ENCODE measurements around the gene CHKB.

CHKB gene

DNA sequence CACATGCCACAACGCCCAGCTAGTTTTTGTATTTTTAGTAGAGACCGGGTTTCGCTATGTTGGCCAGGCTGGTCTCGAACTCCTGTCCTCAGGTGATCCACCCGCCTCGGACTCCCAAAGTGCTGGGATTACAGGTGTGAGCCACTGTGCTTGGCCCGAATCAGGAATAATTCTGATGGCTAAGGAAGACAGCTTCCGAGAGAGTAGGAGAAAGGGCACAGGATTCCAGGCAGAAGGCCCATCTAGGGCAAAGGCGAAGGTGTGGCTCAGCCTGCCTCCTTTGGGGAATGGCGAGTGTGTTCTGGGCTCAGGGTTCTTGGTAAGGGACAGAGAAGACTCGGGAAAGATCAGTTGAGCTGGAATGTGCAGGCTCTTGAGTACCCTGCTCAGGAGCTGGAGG lies 18.4 kb downstream of the CHKB start:
- H3K9me3 ChIP-seq (ENCODE audit: control insufficient read depth in 2 of 2, low read length in 2 of 2), result no peaks in the 10 kb centered on the region
- peaks cover 16 to 24% of the 10 kb centered on the region in 2 donors for H3K4me1 ChIP-seq (ENCODE audit: control insufficient read depth in 2 of 2, insufficient read depth in 2 of 2, low read length in 2 of 2)
- H3K4me3 ChIP-seq (ENCODE audit: low read length in 2 of 2), result peak overlapping the region; percentile 20 to 93
- H3K27ac ChIP-seq (ENCODE audit: low read depth in 2 of 2, low read length in 2 of 2), result peak overlapping the region; percentile 89 to 95
- H3K27me3 ChIP-seq (ENCODE audit: control insufficient read depth in 2 of 2, insufficient read depth in 2 of 2, low read length in 2 of 2), result no peaks in the 10 kb centered on the region
- peaks cover 0 to 2% of the 10 kb centered on the region in 2 donors for H3K36me3 ChIP-seq (ENCODE audit: control insufficient read depth in 2 of 2, insufficient read depth in 2 of 2, low read length in 2 of 2)
- peak overlapping the region; percentile 7 to 47 for H3K9ac ChIP-seq (ENCODE audit: low read depth in 1 of 2, low read length in 2 of 2)

DNA sequence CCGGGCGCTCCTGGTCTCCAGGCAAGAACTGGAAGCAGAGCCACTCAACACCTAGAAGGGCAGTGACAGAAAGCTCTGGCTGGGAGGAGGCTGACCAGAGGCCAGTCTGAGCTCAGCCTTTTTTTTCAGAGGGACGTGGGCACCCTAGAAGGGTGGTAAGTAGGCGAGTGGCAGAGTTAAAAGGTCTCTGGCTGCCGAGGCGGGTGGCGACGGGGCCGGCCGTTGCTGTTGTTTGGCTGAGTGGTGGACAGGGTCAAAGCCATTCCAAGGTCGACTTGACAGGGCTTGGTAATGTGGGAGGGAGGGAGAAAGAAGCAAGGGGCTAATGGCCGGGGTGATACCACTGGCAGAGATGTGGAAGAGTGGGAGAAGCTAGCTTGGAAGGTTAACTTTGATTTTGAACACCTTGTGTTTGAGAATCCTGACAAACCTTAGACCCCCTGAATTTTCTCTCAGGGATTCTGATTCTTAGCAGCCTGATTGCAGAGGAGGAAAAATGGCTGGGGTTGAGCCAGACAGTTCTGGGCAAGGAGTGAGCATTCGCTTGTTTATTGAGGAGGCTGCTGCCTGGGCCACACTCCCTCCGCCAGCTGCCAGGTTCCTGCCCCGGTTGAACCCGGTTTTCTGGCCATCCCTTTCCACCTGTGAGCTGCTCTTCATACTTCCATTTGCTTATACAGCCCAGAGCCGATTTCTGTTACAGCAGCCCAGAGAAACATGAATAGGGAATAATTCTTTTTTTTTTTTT lies 19.1 kb downstream of the CHKB start:
- Histone ChIP-seq H3K4me3 (ENCODE audit: low read length in 2 of 2) (peak overlapping the region; percentile 73 to 93), H3K36me3 (ENCODE audit: control insufficient read depth in 2 of 2, insufficient read depth in 2 of 2, low read length in 2 of 2) (peaks cover 0 to under 1% of the 10 kb centered on the region in 2 donors), H3K9ac (ENCODE audit: low read depth in 1 of 2, low read length in 2 of 2) (peak overlapping the region; percentile 84 to 93), H3K4me1 (ENCODE audit: control insufficient read depth in 2 of 2, insufficient read depth in 2 of 2, low read length in 2 of 2) (peaks cover 9 to 17% of the 10 kb centered on the region in 2 donors), H3K27me3 (ENCODE audit: control insufficient read depth in 2 of 2, insufficient read depth in 2 of 2, low read length in 2 of 2) (no peaks in the 10 kb centered on the region), H3K27ac (ENCODE audit: low read depth in 2 of 2, low read length in 2 of 2) (peak overlapping the region; percentile 89 to 95), H3K9me3 (ENCODE audit: control insufficient read depth in 2 of 2, low read length in 2 of 2) (no peaks in the 10 kb centered on the region)

DNA sequence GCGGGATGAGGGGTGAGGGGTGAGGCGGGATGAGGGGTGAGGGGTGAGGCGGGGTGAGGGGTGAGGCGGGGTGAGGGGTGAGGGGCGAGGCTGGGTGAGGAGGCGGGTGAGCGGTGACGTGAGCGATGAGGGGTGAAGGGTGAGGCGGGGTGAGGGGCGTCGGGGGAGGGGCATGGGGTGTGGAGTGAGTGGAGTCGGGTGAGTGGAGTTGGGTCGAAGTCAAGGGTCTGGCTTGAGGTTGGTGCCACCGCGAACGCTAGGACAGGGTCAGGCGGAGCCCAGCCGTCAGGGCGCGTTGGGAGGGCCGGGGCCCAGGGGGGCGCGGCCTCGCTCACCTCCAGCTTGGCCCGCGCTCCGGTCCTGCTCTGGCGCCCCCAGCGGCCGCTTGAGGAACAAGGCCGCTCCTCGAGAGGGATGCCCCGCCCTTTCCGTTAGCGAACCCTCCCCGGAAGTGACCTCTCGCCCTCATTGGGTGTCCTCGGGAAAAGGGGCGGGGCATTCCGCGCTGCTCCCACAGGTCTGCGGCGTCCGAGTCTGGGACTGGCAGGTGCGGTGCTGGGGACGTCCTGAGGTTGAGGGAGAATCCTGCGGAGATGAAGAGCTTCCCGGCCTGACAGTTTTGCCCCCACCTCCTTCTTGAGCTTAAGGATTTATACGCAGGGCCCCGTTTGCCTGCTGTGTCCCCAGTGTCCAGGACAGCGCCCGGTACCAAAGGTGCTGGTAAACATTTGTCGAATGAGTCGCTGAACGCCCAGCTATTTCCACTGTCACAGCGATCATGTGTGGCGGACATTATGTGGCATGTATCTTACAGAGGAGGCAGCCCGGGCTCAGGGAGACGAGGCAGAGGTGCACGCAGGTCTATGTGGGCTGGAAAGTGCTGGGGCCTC lies 19.9 kb downstream of the CHKB start, which contains the start of gene SYCE3:
Gene SYCE3 (minus strand): TSS at position 397 of the 890 bp plus-strand sequence. CDS start 6,514 bp downstream, outside the sequence.
- peaks cover 8 to 15% of the 10 kb centered on the region in 2 donors for H3K4me1 ChIP-seq (ENCODE audit: control insufficient read depth in 2 of 2, insufficient read depth in 2 of 2, low read length in 2 of 2)
- H3K27me3 ChIP-seq (ENCODE audit: control insufficient read depth in 2 of 2, insufficient read depth in 2 of 2, low read length in 2 of 2), result no peaks in the 10 kb centered on the region
- H3K27ac ChIP-seq (ENCODE audit: low read depth in 2 of 2, low read length in 2 of 2), result peak within 1 kb of the TSS; percentile 89 to 95
- H3K4me3 ChIP-seq (ENCODE audit: low read length in 2 of 2), result peak within 1 kb of the TSS; percentile 73 to 93
- H3K9ac ChIP-seq (ENCODE audit: low read depth in 1 of 2, low read length in 2 of 2), result peak within 1 kb of the TSS; percentile 84 to 93
- H3K9me3 ChIP-seq (ENCODE audit: control insufficient read depth in 2 of 2, low read length in 2 of 2), result no peaks in the 10 kb centered on the region
- no peaks in the 10 kb centered on the region for H3K36me3 ChIP-seq (ENCODE audit: control insufficient read depth in 2 of 2, insufficient read depth in 2 of 2, low read length in 2 of 2)

DNA sequence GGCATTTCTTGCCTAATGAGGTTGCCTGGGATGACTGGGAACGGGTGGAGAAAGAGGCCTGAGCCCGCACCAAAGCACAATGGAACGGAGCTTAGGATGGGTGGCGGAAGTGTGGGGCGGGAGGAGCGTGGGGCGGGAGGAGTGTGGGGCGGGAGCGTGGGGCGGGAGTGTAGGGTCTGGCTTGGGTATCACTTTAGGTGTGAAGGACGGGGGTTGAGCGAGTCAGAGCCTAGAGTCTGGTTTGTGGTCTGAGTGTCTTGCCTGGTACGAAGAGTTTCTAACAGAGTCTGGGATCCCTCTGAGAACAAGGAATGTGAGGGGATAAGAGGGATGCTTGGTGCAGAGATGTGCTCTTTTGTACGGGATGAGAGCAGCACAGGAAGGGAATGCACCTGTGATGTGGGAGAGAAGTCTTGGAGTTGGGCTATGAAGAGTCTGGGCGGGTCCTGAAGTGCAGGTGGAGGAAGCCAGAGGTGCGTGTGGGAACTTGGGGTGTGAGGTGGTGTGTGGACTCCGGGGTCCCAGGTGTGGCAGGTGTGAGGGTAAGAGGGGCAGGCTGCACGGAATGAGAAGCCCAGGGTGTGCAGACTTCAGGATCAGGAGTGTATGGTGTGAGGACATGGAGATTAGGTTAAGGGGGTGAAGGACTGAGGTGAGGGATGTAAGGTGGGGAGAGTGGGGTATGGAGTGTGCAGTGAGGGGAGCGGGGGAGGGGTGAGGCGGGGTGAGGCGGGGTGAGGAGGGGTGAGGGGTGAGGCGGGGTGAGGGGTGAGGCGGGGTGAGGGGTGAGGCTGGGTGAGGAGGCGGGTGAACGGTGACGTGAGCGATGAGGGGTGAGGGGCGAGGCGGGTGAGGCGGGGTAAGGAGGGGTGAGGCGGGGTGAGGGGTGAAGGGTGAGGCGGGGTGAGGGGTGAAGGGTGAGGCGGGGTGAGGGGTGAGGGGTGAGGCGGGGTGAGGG lies 21.0 kb downstream of the CHKB start:
- Histone ChIP-seq H3K36me3 (ENCODE audit: control insufficient read depth in 2 of 2, insufficient read depth in 2 of 2, low read length in 2 of 2) (no peaks in the 10 kb centered on the region), H3K27ac (ENCODE audit: low read depth in 2 of 2, low read length in 2 of 2) (no peak overlapping the region), H3K9me3 (ENCODE audit: control insufficient read depth in 2 of 2, low read length in 2 of 2) (no peaks in the 10 kb centered on the region), H3K4me1 (ENCODE audit: control insufficient read depth in 2 of 2, insufficient read depth in 2 of 2, low read length in 2 of 2) (peaks cover 8 to 15% of the 10 kb centered on the region in 2 donors), H3K4me3 (ENCODE audit: low read length in 2 of 2) (no peak overlapping the region), H3K27me3 (ENCODE audit: control insufficient read depth in 2 of 2, insufficient read depth in 2 of 2, low read length in 2 of 2) (no peaks in the 10 kb centered on the region), H3K9ac (ENCODE audit: low read depth in 1 of 2, low read length in 2 of 2) (no peak overlapping the region)

DNA sequence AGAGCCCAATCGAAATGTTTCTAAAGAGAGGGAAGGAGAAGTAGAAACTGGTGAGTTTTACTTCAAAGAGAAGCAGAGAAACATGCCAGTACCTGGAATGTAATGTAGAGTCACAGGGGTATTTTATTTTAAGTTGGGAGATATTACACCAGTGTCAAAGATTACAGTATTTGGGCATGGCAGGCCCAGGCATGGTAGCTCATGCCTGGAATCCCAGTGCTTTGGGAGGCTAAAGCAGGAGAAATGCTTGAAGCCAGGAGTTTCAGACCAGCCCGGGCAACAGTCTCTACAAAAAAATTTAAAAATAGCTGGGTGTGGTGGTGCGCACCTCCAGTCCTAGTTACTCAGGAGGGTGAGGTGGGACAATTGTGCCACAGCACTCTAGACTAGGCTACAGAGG lies 22.6 kb downstream of the CHKB start:
- H3K9me3 ChIP-seq (ENCODE audit: control insufficient read depth in 2 of 2, low read length in 2 of 2), result no peaks in the 10 kb centered on the region
- no peaks in the 10 kb centered on the region for H3K27me3 ChIP-seq (ENCODE audit: control insufficient read depth in 2 of 2, insufficient read depth in 2 of 2, low read length in 2 of 2)
- H3K4me3 ChIP-seq (ENCODE audit: low read length in 2 of 2), result no peak overlapping the region
- no peak overlapping the region for H3K27ac ChIP-seq (ENCODE audit: low read depth in 2 of 2, low read length in 2 of 2)
- H3K9ac ChIP-seq (ENCODE audit: low read depth in 1 of 2, low read length in 2 of 2), result no peak overlapping the region
- H3K36me3 ChIP-seq (ENCODE audit: control insufficient read depth in 2 of 2, insufficient read depth in 2 of 2, low read length in 2 of 2), result no peaks in the 10 kb centered on the region
- peaks cover 8 to 15% of the 10 kb centered on the region in 2 donors for H3K4me1 ChIP-seq (ENCODE audit: control insufficient read depth in 2 of 2, insufficient read depth in 2 of 2, low read length in 2 of 2)

DNA sequence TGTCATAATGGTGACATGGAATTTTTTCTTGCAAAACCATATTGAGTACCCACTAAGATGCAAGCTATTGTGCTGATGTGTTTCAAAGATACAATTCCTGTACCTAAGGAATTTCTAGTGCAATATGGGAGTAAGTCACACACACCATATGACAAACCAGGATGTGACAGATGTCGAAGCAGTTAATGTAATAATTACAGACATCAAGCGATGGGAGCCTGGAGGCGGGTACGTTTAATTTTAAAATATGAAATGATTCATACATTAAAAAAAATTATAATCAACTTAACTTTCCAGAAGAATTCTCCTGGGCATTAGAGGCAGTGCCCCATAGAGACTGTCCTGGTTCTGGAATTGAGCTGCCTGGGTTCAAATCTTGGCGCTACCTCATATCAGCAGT lies 25.9 kb downstream of the CHKB start:
- no peaks in the 10 kb centered on the region for H3K9me3 ChIP-seq (ENCODE audit: control insufficient read depth in 2 of 2, low read length in 2 of 2)
- no peaks in the 10 kb centered on the region for H3K27me3 ChIP-seq (ENCODE audit: control insufficient read depth in 2 of 2, insufficient read depth in 2 of 2, low read length in 2 of 2)
- H3K27ac ChIP-seq (ENCODE audit: low read depth in 2 of 2, low read length in 2 of 2), result no peak overlapping the region
- H3K4me1 ChIP-seq (ENCODE audit: control insufficient read depth in 2 of 2, insufficient read depth in 2 of 2, low read length in 2 of 2), result no peaks in the 10 kb centered on the region
- H3K9ac ChIP-seq (ENCODE audit: low read depth in 1 of 2, low read length in 2 of 2), result no peak overlapping the region
- no peaks in the 10 kb centered on the region for H3K36me3 ChIP-seq (ENCODE audit: control insufficient read depth in 2 of 2, insufficient read depth in 2 of 2, low read length in 2 of 2)
- H3K4me3 ChIP-seq (ENCODE audit: low read length in 2 of 2), result no peak overlapping the region

DNA sequence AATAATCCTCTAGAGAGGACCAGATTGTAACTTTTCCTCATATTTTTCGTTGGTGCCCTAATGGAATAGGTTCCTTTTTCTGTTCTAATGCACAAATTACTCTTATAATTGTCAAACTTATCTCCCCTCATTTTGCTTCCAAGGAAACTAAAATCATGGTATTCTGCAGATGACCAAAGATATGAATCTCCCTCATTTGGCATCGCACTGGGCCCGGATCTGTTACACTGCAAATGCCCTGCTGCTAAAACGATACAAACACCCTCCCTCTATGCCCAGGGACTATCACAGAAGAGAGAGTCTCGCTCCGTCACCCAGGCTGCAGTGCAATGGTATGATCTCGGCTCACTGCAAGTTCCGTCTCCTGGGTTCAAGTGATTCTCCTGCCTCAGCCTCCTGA lies 29.3 kb downstream of the CHKB start:
- peaks cover 3 to 4% of the 10 kb centered on the region in 2 donors for H3K4me1 ChIP-seq (ENCODE audit: control insufficient read depth in 2 of 2, insufficient read depth in 2 of 2, low read length in 2 of 2)
- H3K36me3 ChIP-seq (ENCODE audit: control insufficient read depth in 2 of 2, insufficient read depth in 2 of 2, low read length in 2 of 2), result no peaks in the 10 kb centered on the region
- no peak overlapping the region for H3K9ac ChIP-seq (ENCODE audit: low read depth in 1 of 2, low read length in 2 of 2)
- no peak overlapping the region for H3K4me3 ChIP-seq (ENCODE audit: low read length in 2 of 2)
- peaks cover under 1 to 10% of the 10 kb centered on the region in 2 donors for H3K27me3 ChIP-seq (ENCODE audit: control insufficient read depth in 2 of 2, insufficient read depth in 2 of 2, low read length in 2 of 2)
- no peaks in the 10 kb centered on the region for H3K9me3 ChIP-seq (ENCODE audit: control insufficient read depth in 2 of 2, low read length in 2 of 2)
- no peak overlapping the region for H3K27ac ChIP-seq (ENCODE audit: low read depth in 2 of 2, low read length in 2 of 2)

DNA sequence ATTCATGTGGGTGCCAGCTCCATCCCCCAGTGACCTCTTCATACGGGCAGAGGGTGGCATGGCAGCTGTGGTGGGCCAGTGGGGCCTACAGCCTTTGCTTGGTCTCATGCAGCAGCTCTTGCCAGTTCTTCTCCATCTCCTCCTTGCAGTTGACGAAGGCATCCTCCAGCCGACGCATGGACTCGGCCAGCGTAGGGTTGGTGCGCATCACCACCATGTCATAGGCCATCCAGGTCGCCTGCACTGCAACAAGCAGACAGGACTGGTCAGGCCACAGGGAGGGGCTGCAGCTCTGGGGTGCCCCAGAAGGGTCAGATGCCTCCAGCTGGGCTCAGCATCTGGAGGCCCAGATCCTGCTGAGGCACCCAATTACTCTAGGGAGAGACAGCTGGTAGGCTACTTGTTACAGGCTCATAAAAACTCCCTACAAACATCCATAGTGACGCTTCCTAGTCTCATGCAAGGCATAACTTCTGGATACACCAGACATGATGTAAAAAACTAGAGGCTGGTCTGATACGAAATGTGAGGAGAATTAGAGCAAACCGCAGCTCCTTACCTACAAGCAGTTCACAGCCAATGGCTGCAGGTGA lies 31.4 kb downstream of the CHKB start:
- Histone ChIP-seq H3K36me3 (ENCODE audit: control insufficient read depth in 2 of 2, insufficient read depth in 2 of 2, low read length in 2 of 2) (no peaks in the 10 kb centered on the region), H3K4me3 (ENCODE audit: low read length in 2 of 2) (no peak overlapping the region), H3K27ac (ENCODE audit: low read depth in 2 of 2, low read length in 2 of 2) (no peak overlapping the region), H3K27me3 (ENCODE audit: control insufficient read depth in 2 of 2, insufficient read depth in 2 of 2, low read length in 2 of 2) (peaks cover 9 to 10% of the 10 kb centered on the region in 2 donors), H3K9ac (ENCODE audit: low read depth in 1 of 2, low read length in 2 of 2) (no peak overlapping the region), H3K9me3 (ENCODE audit: control insufficient read depth in 2 of 2, low read length in 2 of 2) (no peaks in the 10 kb centered on the region), H3K4me1 (ENCODE audit: control insufficient read depth in 2 of 2, insufficient read depth in 2 of 2, low read length in 2 of 2) (peaks cover 3 to 4% of the 10 kb centered on the region in 2 donors)

DNA sequence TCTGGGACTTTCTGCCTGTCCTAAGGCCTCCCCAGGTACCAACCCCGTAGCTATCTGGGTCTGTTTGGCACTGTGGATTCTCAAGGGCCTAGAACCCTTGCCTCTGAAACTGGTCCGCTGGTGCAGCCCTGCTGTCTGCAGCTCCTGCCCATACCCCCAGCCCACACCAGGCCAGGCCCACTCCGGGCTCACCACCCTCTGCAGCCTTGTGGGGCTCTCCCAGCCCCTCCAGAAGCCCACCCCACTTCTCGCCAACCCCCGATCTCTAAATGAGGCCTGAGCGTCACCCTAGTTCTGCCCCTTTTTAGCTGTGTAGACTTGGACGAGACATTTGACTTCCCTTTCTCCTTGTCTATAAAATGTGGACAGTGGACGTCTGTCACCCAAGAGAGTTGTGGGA lies 32.3 kb downstream of the CHKB start:
- Histone ChIP-seq H3K4me1 (ENCODE audit: control insufficient read depth in 2 of 2, insufficient read depth in 2 of 2, low read length in 2 of 2) (peaks cover 3 to 4% of the 10 kb centered on the region in 2 donors), H3K27ac (ENCODE audit: low read depth in 2 of 2, low read length in 2 of 2) (no peak overlapping the region), H3K36me3 (ENCODE audit: control insufficient read depth in 2 of 2, insufficient read depth in 2 of 2, low read length in 2 of 2) (no peaks in the 10 kb centered on the region), H3K9me3 (ENCODE audit: control insufficient read depth in 2 of 2, low read length in 2 of 2) (no peaks in the 10 kb centered on the region), H3K27me3 (ENCODE audit: control insufficient read depth in 2 of 2, insufficient read depth in 2 of 2, low read length in 2 of 2) (peaks cover 10 to 13% of the 10 kb centered on the region in 2 donors), H3K9ac (ENCODE audit: low read depth in 1 of 2, low read length in 2 of 2) (no peak overlapping the region), H3K4me3 (ENCODE audit: low read length in 2 of 2) (no peak overlapping the region)

Data from mucosa of rectum (tissue), 2 donors.